ENCODE measurements around the gene SBF1.

DNA sequence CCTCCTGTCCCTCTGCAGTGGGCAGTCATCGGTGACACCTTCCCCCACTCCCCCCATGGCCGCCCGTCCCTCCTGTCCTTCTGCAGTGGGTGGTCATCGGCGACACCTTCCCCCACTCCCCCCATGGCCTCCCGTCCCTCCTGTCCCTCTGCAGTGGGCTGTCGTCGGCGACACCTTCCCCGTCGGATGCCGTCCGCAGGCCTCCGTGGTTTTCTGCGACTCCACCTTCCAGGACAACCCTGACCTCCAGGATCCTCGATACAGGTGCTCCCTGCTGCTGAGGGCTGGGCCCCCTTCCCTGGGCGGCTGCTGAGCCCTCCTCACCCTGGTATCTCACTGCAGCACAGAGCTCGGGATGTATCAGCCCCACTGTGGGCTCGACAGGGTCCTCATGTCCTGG, 14.1 kb upstream of the SBF1 start:
- TF ChIP-seq CTCF (IDR thresholded peaks at IDR 0.05) (no peak), POLR2A (IDR thresholded peaks at IDR 0.05) (no peak)
